HG03558 (cell line): Measurements from ENCODE around the gene NEDD4L.
"Not testable (repeated sequence)": the region's sequence is repeated elsewhere in the genome, so short reads cannot be mapped to it uniquely, and the experiment has no call there.

ENCODE experiments used
- ATAC-seq: cut with Tn5 transposase; IDR thresholded peaks from one replicate; pipeline ENCODE4 v1.9.1; 2021; ENCODE audit warnings: moderate number of reproducible peaks; ENCODE audit not compliant: unreplicated experiment; ENCODE audit errors: extremely low read depth

The NEDD4L gene

GRCh38 chr18:58251416-58251815 lies 207.4 kb downstream of the NEDD4L start:
- no peak for ATAC-seq

GRCh38 chr18:58252166-58252565 lies 208.1 kb downstream of the NEDD4L start:
- no peak for ATAC-seq

- ATAC-seq = no peak
Measured at GRCh38 chr18:58253318-58253717, 209.3 kb downstream of the NEDD4L start.

- ATAC-seq = no peak
Measured at GRCh38 chr18:58253871-58254270, 209.8 kb downstream of the NEDD4L start.

- ATAC-seq = no peak
Measured at GRCh38 chr18:58254873-58255511, 211.0 kb downstream of the NEDD4L start.

GRCh38 chr18:58255701-58256311 lies 211.8 kb downstream of the NEDD4L start:
- ATAC-seq = no peak

- no peak for ATAC-seq
Measured at GRCh38 chr18:58256316-58257080, 212.5 kb downstream of the NEDD4L start.

GRCh38 chr18:58257461-58257860 lies 213.4 kb downstream of the NEDD4L start:
- ATAC-seq = no peak

- ATAC-seq = no peak
Measured at GRCh38 chr18:58258692-58259342, 214.8 kb downstream of the NEDD4L start.

- ATAC-seq = no peak
Measured at GRCh38 chr18:58263055-58263957, 219.3 kb downstream of the NEDD4L start.

- ATAC-seq = no peak
Measured at GRCh38 chr18:58264075-58264474, 220.0 kb downstream of the NEDD4L start.

- ATAC-seq = no peak
Measured at GRCh38 chr18:58264840-58265239, 220.8 kb downstream of the NEDD4L start.

GRCh38 chr18:58265489-58265888 lies 221.5 kb downstream of the NEDD4L start:
- ATAC-seq = not testable (repeated sequence)

- ATAC-seq = no peak
Measured at GRCh38 chr18:58266291-58266690, 222.3 kb downstream of the NEDD4L start.

GRCh38 chr18:58267493-58267892 lies 223.5 kb downstream of the NEDD4L start:
- ATAC-seq = no peak

- ATAC-seq = no peak
Measured at GRCh38 chr18:58268849-58269248, 224.8 kb downstream of the NEDD4L start.

GRCh38 chr18:58269931-58270330 lies 225.9 kb downstream of the NEDD4L start:
- no peak for ATAC-seq

GRCh38 chr18:58270396-58270795 lies 226.4 kb downstream of the NEDD4L start:
- ATAC-seq = no peak

- ATAC-seq = no peak
Measured at GRCh38 chr18:58271770-58272169, 227.7 kb downstream of the NEDD4L start.

- ATAC-seq = no peak
Measured at GRCh38 chr18:58272209-58272608, 228.2 kb downstream of the NEDD4L start.
